H1 (cell line): ENCODE data around the gene HOXB5. TPM values are rescaled to one million over a fixed set of nuclear protein-coding genes. Genes with fewer than 3 reads are reported as not detected.

Experiments
- CTCF ChIP-seq, 3 experiments: IDR thresholded peaks; 1 replicate in 2 of 3; 2 replicates in 1 of 3; pipeline versions ENCODE4 v1.5.1 to v1.6.1; 2011; ENCODE audit warnings: low read length in 3 of 3, mild to moderate bottlenecking in 3 of 3, inconsistent platforms in 2 of 3, low read depth in 1 of 3, moderate library complexity in 1 of 3; ENCODE audit not compliant: insufficient read depth in 1 of 3; ENCODE audit errors: control extremely low read depth in 1 of 3
- EZH2 ChIP-seq: fragments of 200-600 bp; sonication (generic); IDR thresholded peaks from 2 replicates; pipeline ENCODE4 v1.7.1; 2012; ENCODE audit warnings: low read depth, mild to moderate bottlenecking, moderate library complexity, low read length, inconsistent platforms; ENCODE audit not compliant: severe bottlenecking
- SIN3A ChIP-seq, 2 experiments: IDR thresholded peaks in 1 of 2; conservative IDR thresholded peaks in 1 of 2; 2 replicates each; pipeline ENCODE4 v1.6.1; 2011 to 2012; ENCODE audit warnings: low read length in 2 of 2, improper control_type of control experiment in 1 of 2, low read depth in 1 of 2, mild to moderate bottlenecking in 1 of 2
- polyA plus RNA-seq, 7 experiments: library from polyadenylated mRNA; depleted of rRNA in 3 of 7; stranded (reverse) in 5 of 7; unstranded in 2 of 7; fragments of >200 nt in 5 of 7; fragments of 200-250 nt in 2 of 7; gene quantifications; 1 replicate in 5 of 7; 2 replicates in 1 of 7; 4 replicates in 1 of 7; pipeline versions ENCODE4 v1.2.1 to v1.2.3, GENCODE V29; 2011 to 2013; ENCODE audit warnings: missing spikeins in 2 of 7, mixed read lengths in 2 of 7
- total RNA-seq: library from RNA; stranded (reverse); fragmentation: NEBNext Ultra II Directional; extraction: Animal tissue kit (Norgen Biotek cat#: 25700); gene quantifications from 2 replicates; pipeline ENCODE4 v1.2.1, GENCODE V29; 2021

Gene HOXB5
- total and polyA plus RNA-seq, 2 of the 8 experiments (the other 6 are each of a cell fraction or from before 2014, with no cell fraction given): not detected

GRCh38 chr17:48550502-48551213 is 42.9 kb downstream of the HOXB5 start (continued):
- TF ChIP-seq EZH2 (peak; percentile 95), SIN3A (conservative IDR thresholded peaks at IDR 0.05 in 1 of 2, IDR thresholded peaks at IDR 0.05 in 1 of 2; ENCODE audit: low read depth in 1 of 2, low read length in 2 of 2) (no peak), CTCF (IDR thresholded peaks at IDR 0.05; ENCODE audit: control extremely low read depth in 1 of 3, insufficient read depth in 1 of 3, low read depth in 1 of 3, low read length in 3 of 3) (peak; percentile 49 to 64 (median 50))
